H1 (cell line): ENCODE results near the gene TEKT5. TPM values are rescaled to one million over a fixed set of nuclear protein-coding genes. Genes with fewer than 3 reads are reported as not detected.

Experiments
- MAX ChIP-seq: IDR thresholded peaks from 2 replicates; pipeline ENCODE4 v1.6.1; 2012; ENCODE audit warnings: inconsistent platforms
- POLR2A ChIP-seq, 2 experiments: IDR thresholded peaks; 1 replicate in 1 of 2; 2 replicates in 1 of 2; pipeline ENCODE4 v1.6.1; 2011; ENCODE audit warnings: low read depth in 2 of 2, low read length in 2 of 2, mild to moderate bottlenecking in 2 of 2; ENCODE audit errors: control extremely low read depth in 1 of 2
- RBBP5 ChIP-seq: IDR thresholded peaks from 2 replicates; pipeline ENCODE4 v1.7.1; 2012; ENCODE audit warnings: low read depth, mild to moderate bottlenecking, inconsistent platforms, low read length, moderate library complexity, borderline replicate concordance
- RNF2 ChIP-seq: fragments of 200-900, 300-1000 bp; sonication (generic); IDR thresholded peaks from 2 replicates; pipeline ENCODE4 v1.7.1; 2016; ENCODE audit warnings: borderline replicate concordance, low read depth, mild to moderate bottlenecking, antibody characterized with exemption, low read length; ENCODE audit not compliant: poor library complexity, severe bottlenecking; ENCODE audit errors: missing control alignments
- SP1 ChIP-seq: IDR thresholded peaks from 2 replicates; pipeline ENCODE4 v1.6.1; 2011; ENCODE audit warnings: low read depth, low read length
- polyA plus RNA-seq, 7 experiments: library from polyadenylated mRNA; depleted of rRNA in 3 of 7; stranded (reverse) in 5 of 7; unstranded in 2 of 7; fragments of >200 nt in 5 of 7; fragments of 200-250 nt in 2 of 7; gene quantifications; 1 replicate in 5 of 7; 2 replicates in 1 of 7; 4 replicates in 1 of 7; pipeline versions ENCODE4 v1.2.1 to v1.2.3, GENCODE V29; 2011 to 2013; ENCODE audit warnings: missing spikeins in 2 of 7, mixed read lengths in 2 of 7
- total RNA-seq: library from RNA; stranded (reverse); fragmentation: NEBNext Ultra II Directional; extraction: Animal tissue kit (Norgen Biotek cat#: 25700); gene quantifications from 2 replicates; pipeline ENCODE4 v1.2.1, GENCODE V29; 2021

TEKT5 gene
- total and polyA plus RNA-seq, 2 of the 8 experiments (the other 6 are each of a cell fraction or from before 2014, with no cell fraction given), result 0.95 TPM; not detected in 1

GRCh38 chr16:10728003-10728887, 33.5 kb upstream of the TEKT5 start (continued):
- no peak for TF ChIP-seq MAX
- no peak for TF ChIP-seq RBBP5
- no peak for TF ChIP-seq SP1
- no peak for TF ChIP-seq POLR2A (IDR thresholded peaks at IDR 0.05; ENCODE audit: control extremely low read depth in 1 of 2, low read depth in 2 of 2, low read length in 2 of 2)
- TF ChIP-seq RNF2, result no peak
